ENCODE measurements around the gene ADCY4.
A peak's percentile ranks its signal among the peaks of the same experiment; 100 is the strongest.

The ADCY4 gene

GRCh38 chr14:24271834-24272263 is 63.0 kb downstream of the ADCY4 start:
- no peak for DNase-seq (ENCODE audit: low read depth in 1 of 2, low spot score in 1 of 2)
- no peaks in the 10 kb centered on the region for H3K27me3 ChIP-seq (ENCODE audit: insufficient read depth, poor library complexity, severe bottlenecking)
- TF ChIP-seq GABPA (IDR thresholded peaks at IDR 0.05; ENCODE audit: low read depth): no peak
- TF ChIP-seq, protein P1, sequence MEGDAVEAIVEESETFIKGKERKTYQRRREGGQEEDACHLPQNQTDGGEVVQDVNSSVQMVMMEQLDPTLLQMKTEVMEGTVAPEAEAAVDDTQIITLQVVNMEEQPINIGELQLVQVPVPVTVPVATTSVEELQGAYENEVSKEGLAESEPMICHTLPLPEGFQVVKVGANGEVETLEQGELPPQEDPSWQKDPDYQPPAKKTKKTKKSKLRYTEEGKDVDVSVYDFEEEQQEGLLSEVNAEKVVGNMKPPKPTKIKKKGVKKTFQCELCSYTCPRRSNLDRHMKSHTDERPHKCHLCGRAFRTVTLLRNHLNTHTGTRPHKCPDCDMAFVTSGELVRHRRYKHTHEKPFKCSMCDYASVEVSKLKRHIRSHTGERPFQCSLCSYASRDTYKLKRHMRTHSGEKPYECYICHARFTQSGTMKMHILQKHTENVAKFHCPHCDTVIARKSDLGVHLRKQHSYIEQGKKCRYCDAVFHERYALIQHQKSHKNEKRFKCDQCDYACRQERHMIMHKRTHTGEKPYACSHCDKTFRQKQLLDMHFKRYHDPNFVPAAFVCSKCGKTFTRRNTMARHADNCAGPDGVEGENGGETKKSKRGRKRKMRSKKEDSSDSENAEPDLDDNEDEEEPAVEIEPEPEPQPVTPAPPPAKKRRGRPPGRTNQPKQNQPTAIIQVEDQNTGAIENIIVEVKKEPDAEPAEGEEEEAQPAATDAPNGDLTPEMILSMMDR (IDR thresholded peaks at IDR 0.05; ENCODE audit: insufficient read depth, low read length): no peak
- no peak for TF ChIP-seq SPI1 (IDR thresholded peaks at IDR 0.05; ENCODE audit: borderline replicate concordance, low read depth)
- TF ChIP-seq POLR2AphosphoS5 (IDR thresholded peaks at IDR 0.05; ENCODE audit: low read depth): no peak
- TF ChIP-seq REST (IDR thresholded peaks at IDR 0.05; ENCODE audit: insufficient replicate concordance, low read depth): no peak
- H3K4me3 ChIP-seq (replicated peaks; ENCODE audit: insufficient read depth, low read length): peak overlapping the region; percentile 71
- H3K27ac ChIP-seq (replicated peaks): peak overlapping the region; percentile 97

GRCh38 chr14:24271134-24271833 is 63.6 kb downstream of the ADCY4 start, which contains the start of gene RABGGTA:
RABGGTA (minus strand) TSS chr14:24271597; CDS start chr14:24271115, 482 bp downstream.
- H3K27ac ChIP-seq (replicated peaks): peak within 1 kb of the TSS; percentile 97

More at GRCh38 chr14:24271134-24271833, 63.6 kb downstream of the ADCY4 start, which contains the start of gene RABGGTA:
- peak within 1 kb of the TSS; percentile 71 for H3K4me3 ChIP-seq (replicated peaks; ENCODE audit: insufficient read depth, low read length)
- TF ChIP-seq, protein P1 (IDR thresholded peaks at IDR 0.05; ENCODE audit: insufficient read depth, low read length): peak; percentile 67
- TF ChIP-seq POLR2AphosphoS5 (IDR thresholded peaks at IDR 0.05; ENCODE audit: low read depth): peak; percentile 97
- peak; percentile 46; the same call in 1 of the 2 replicates for TF ChIP-seq GABPA (IDR thresholded peaks at IDR 0.05; ENCODE audit: low read depth)
- TF ChIP-seq REST (IDR thresholded peaks at IDR 0.05; ENCODE audit: insufficient replicate concordance, low read depth): peak; percentile 54
- TF ChIP-seq SPI1 (IDR thresholded peaks at IDR 0.05; ENCODE audit: borderline replicate concordance, low read depth): no peak
- H3K27me3 ChIP-seq (ENCODE audit: insufficient read depth, poor library complexity, severe bottlenecking): no peaks in the 10 kb centered on the region
- DNase-seq (ENCODE audit: low read depth in 1 of 2, low spot score in 1 of 2): peak; percentile 86 to 87

All from HL-60 (cell line).